H1 (cell line): ENCODE results near the gene UBAP2. TPM values are rescaled to one million over a fixed set of nuclear protein-coding genes. Genes with fewer than 3 reads are reported as not detected.

ENCODE experiments used
- RNF2 ChIP-seq: fragments of 200-900, 300-1000 bp; sonication (generic); IDR thresholded peaks from 2 replicates; pipeline ENCODE4 v1.7.1; 2016; ENCODE audit warnings: borderline replicate concordance, low read depth, mild to moderate bottlenecking, antibody characterized with exemption, low read length; ENCODE audit not compliant: poor library complexity, severe bottlenecking; ENCODE audit errors: missing control alignments
- TCF12 ChIP-seq: IDR thresholded peaks from 2 replicates; pipeline ENCODE4 v1.6.1; 2011; ENCODE audit warnings: low read depth, mild to moderate bottlenecking, low read length
- polyA plus RNA-seq, 7 experiments: library from polyadenylated mRNA; depleted of rRNA in 3 of 7; stranded (reverse) in 5 of 7; unstranded in 2 of 7; fragments of >200 nt in 5 of 7; fragments of 200-250 nt in 2 of 7; gene quantifications; 1 replicate in 5 of 7; 2 replicates in 1 of 7; 4 replicates in 1 of 7; pipeline versions ENCODE4 v1.2.1 to v1.2.3, GENCODE V29; 2011 to 2013; ENCODE audit warnings: missing spikeins in 2 of 7, mixed read lengths in 2 of 7
- total RNA-seq: library from RNA; stranded (reverse); fragmentation: NEBNext Ultra II Directional; extraction: Animal tissue kit (Norgen Biotek cat#: 25700); gene quantifications from 2 replicates; pipeline ENCODE4 v1.2.1, GENCODE V29; 2021
- TF ChIP-seq, protein P1 (sequence below), 3 experiments: IDR thresholded peaks; 1 replicate in 2 of 3; 2 replicates in 1 of 3; pipeline versions ENCODE4 v1.5.1 to v1.6.1; 2011; ENCODE audit warnings: low read length in 3 of 3, mild to moderate bottlenecking in 3 of 3, inconsistent platforms in 2 of 3, low read depth in 1 of 3, moderate library complexity in 1 of 3; ENCODE audit not compliant: insufficient read depth in 1 of 3; ENCODE audit errors: control extremely low read depth in 1 of 3

Gene UBAP2
- total and polyA plus RNA-seq, 2 of the 8 experiments (the other 6 are each of a cell fraction or from before 2014, with no cell fraction given): 75.0 to 81.4 TPM

DNA sequence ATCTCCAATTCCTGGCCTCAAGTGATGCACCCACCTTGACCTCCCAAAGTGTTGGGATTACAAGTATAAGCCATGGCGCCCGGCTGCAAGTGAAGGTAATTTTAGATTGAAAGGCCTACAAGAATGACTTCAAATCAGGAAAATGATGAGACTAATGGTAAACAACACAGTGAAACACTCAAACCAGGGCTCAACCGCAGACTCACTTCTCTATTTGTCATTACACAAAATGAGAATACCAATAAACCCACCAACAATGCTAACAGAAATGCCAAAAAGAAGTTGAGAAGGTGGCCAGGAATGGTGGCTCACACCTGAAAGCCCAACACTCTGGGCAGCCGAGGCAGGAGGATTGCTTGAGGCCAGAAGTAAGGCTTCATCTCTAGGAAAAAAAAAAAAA lies 92.1 kb downstream of the UBAP2 start (continued):
- TF ChIP-seq RNF2: no peak
- TF ChIP-seq, protein P1, sequence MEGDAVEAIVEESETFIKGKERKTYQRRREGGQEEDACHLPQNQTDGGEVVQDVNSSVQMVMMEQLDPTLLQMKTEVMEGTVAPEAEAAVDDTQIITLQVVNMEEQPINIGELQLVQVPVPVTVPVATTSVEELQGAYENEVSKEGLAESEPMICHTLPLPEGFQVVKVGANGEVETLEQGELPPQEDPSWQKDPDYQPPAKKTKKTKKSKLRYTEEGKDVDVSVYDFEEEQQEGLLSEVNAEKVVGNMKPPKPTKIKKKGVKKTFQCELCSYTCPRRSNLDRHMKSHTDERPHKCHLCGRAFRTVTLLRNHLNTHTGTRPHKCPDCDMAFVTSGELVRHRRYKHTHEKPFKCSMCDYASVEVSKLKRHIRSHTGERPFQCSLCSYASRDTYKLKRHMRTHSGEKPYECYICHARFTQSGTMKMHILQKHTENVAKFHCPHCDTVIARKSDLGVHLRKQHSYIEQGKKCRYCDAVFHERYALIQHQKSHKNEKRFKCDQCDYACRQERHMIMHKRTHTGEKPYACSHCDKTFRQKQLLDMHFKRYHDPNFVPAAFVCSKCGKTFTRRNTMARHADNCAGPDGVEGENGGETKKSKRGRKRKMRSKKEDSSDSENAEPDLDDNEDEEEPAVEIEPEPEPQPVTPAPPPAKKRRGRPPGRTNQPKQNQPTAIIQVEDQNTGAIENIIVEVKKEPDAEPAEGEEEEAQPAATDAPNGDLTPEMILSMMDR (IDR thresholded peaks at IDR 0.05; ENCODE audit: control extremely low read depth in 1 of 3, insufficient read depth in 1 of 3, low read depth in 1 of 3, low read length in 3 of 3): no peak
- TF ChIP-seq TCF12: no peak
